ENCODE measurements around the gene MPST.

Gene MPST

GRCh38 chr22:37043828-37044538 lies 24.4 kb downstream of the MPST start:
- no peak for DNase-seq (ENCODE audit: low read depth in 2 of 2, low spot score in 1 of 2)

GRCh38 chr22:37044634-37045625 lies 25.4 kb downstream of the MPST start:
- no peak for DNase-seq (ENCODE audit: low read depth in 2 of 2, low spot score in 1 of 2)

GRCh38 chr22:37045958-37046357 lies 26.4 kb downstream of the MPST start:
- no peak for DNase-seq (ENCODE audit: low read depth in 2 of 2, low spot score in 1 of 2)

GRCh38 chr22:37046589-37046988 lies 27.0 kb downstream of the MPST start:
- DNase-seq (ENCODE audit: low read depth in 2 of 2, low spot score in 1 of 2), result no peak

GRCh38 chr22:37047006-37047405 lies 27.5 kb downstream of the MPST start:
- DNase-seq (ENCODE audit: low read depth in 2 of 2, low spot score in 1 of 2), result no peak

- DNase-seq (ENCODE audit: low read depth in 2 of 2, low spot score in 1 of 2), result no peak
Observed at GRCh38 chr22:37048133-37048532, 28.6 kb downstream of the MPST start.

- no peak for DNase-seq (ENCODE audit: low read depth in 2 of 2, low spot score in 1 of 2)
Observed at GRCh38 chr22:37049224-37049623, 29.7 kb downstream of the MPST start.

- DNase-seq (ENCODE audit: low read depth in 2 of 2, low spot score in 1 of 2), result no peak
Observed at GRCh38 chr22:37050913-37051312, 31.4 kb downstream of the MPST start.

GRCh38 chr22:37051391-37052385 lies 32.1 kb downstream of the MPST start, which contains the start of gene KCTD17:
Gene KCTD17 (plus strand): TSS chr22:37051742. CDS start chr22:37051761, 19 bp downstream.
- DNase-seq (ENCODE audit: low read depth in 2 of 2, low spot score in 1 of 2), result peak; percentile 36 to 50

GRCh38 chr22:37052386-37053309 lies 33.1 kb downstream of the MPST start:
- no peak for DNase-seq (ENCODE audit: low read depth in 2 of 2, low spot score in 1 of 2)

- no peak for DNase-seq (ENCODE audit: low read depth in 2 of 2, low spot score in 1 of 2)
Observed at GRCh38 chr22:37053310-37054055, 33.9 kb downstream of the MPST start.

GRCh38 chr22:37054056-37054395 lies 34.5 kb downstream of the MPST start:
- DNase-seq (ENCODE audit: low read depth in 2 of 2, low spot score in 1 of 2), result no peak

GRCh38 chr22:37054600-37055365 lies 35.2 kb downstream of the MPST start:
- DNase-seq (ENCODE audit: low read depth in 2 of 2, low spot score in 1 of 2), result no peak

- no peak for DNase-seq (ENCODE audit: low read depth in 2 of 2, low spot score in 1 of 2)
Observed at GRCh38 chr22:37056246-37056645, 36.7 kb downstream of the MPST start.

GRCh38 chr22:37057226-37057625 lies 37.7 kb downstream of the MPST start:
- DNase-seq (ENCODE audit: low read depth in 2 of 2, low spot score in 1 of 2), result no peak

- no peak for DNase-seq (ENCODE audit: low read depth in 2 of 2, low spot score in 1 of 2)
Observed at GRCh38 chr22:37057796-37058510, 38.4 kb downstream of the MPST start.

- no peak for DNase-seq (ENCODE audit: low read depth in 2 of 2, low spot score in 1 of 2)
Observed at GRCh38 chr22:37058917-37059701, 39.6 kb downstream of the MPST start.
